Ovary (tissue), 3 donors: ENCODE results near the gene ULBP2.

ENCODE experiments used
- CTCF ChIP-seq, 3 donors: fragments of 450-650 bp in 2 of 3; fragments of 200-600 bp in 1 of 3; IDR thresholded peaks; one replicate each; pipeline versions ENCODE4 v1.5.1 to v1.8.0; 2016 to 2022; ENCODE audit warnings: antibody characterized with exemption in 3 of 3, mild to moderate bottlenecking in 1 of 3
- POLR2A ChIP-seq: fragments of 450-650 bp; IDR thresholded peaks from one replicate; pipeline ENCODE4 v1.6.1; 2017; ENCODE audit warnings: antibody characterized with exemption, mild to moderate bottlenecking, moderate library complexity
- donor health status: DM: no; HTN: no; CAD: no.

DNA sequence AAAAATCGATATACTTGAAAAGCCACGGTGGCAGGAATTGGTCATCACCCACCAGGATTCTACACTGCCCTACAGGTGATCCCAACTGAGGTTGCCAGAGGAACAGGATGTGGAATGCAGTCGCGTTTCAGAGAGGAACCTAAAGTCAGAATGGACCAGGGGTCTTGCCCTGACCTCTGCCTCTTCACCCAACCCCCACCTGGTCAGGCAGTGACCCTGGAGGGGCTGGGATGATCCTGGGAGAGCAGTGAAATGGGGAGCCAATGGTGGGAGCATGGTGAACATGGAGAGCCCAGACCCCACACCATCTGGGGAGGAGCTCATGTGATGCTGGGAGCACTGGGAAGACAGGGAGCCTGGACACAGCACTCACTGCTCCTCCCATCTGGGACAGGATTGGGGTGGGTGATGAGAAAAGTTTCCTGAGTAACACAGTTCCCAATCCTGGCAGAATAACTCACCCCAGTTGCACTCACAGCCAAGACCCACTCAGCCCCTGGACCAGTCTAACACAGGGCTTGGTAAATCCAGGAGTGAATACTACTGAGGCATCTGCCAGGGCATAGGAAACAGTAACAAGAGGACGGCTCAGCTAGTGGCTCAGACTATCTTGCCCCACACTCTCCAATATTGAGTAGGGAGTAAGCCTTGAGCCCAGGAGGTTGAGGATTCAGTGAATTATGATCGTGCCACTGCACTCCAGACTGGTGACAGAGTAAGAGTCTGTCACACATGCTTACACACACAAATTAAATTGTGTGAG lies 1.7 kb upstream of the ULBP2 start:
- no peak for TF ChIP-seq CTCF (IDR thresholded peaks at IDR 0.05)
- no peak for TF ChIP-seq POLR2A
